ENCODE results near the gene NDRG3. TPM values are rescaled to one million over a fixed set of nuclear protein-coding genes. Genes with fewer than 3 reads are reported as not detected.

NDRG3 gene
- total RNA-seq, 1 experiment from 2014 or later = 23.6 TPM

- Mint-ChIP-seq H3K9me3 (no peaks in the 10 kb centered on the region), H3K4me1 (no peaks in the 10 kb centered on the region; a peak in 1 of 4 replicates), H3K27ac (no peak overlapping the region), H3K4me3 (no peak overlapping the region), H3K36me3 (ENCODE audit: insufficient read depth in 1 of 3, low read depth in 3 of 3) (no peaks in the 10 kb centered on the region), H3K27me3 (ENCODE audit: low read depth) (no peaks in the 10 kb centered on the region)
- H3K18ac ChIP-seq (ENCODE audit: insufficient read length, low read depth, low read length) = no peak overlapping the region
- no peaks in the 10 kb centered on the region for H3K79me2 ChIP-seq (ENCODE audit: insufficient read depth, low read length)
- no peaks in the 10 kb centered on the region for H3K9me3 ChIP-seq (ENCODE audit: control insufficient read depth, low read depth, low read length)
- no peaks in the 10 kb centered on the region for H3K27me3 ChIP-seq (ENCODE audit: insufficient read depth, low read length)
- no peak overlapping the region for H3K4me2 ChIP-seq (ENCODE audit: insufficient read depth, insufficient read length, low read length)
- H3K4me1 ChIP-seq (ENCODE audit: insufficient read depth, low read length) = no peaks in the 10 kb centered on the region
- no peak overlapping the region for H3K9ac ChIP-seq (ENCODE audit: extremely low read depth, insufficient read length, low read length)
- WGBS (ENCODE audit: extremely low coverage, insufficient read length, low lambda C conversion rate) = no CpG with 5 or more reads among the region's 5 CpGs
- H2BK120ac ChIP-seq (ENCODE audit: low read depth, low read length, poor library complexity, severe bottlenecking) = no peak overlapping the region
- no peak overlapping the region for H2AFZ ChIP-seq (ENCODE audit: low read length)
- no peak overlapping the region for H2BK5ac ChIP-seq (ENCODE audit: insufficient read length, low read length)
- H3K27ac ChIP-seq (ENCODE audit: insufficient read length, low read depth, low read length) = no peak overlapping the region
- no peak overlapping the region for H3K4ac ChIP-seq (ENCODE audit: low read depth, low read length)
- no peak overlapping the region for H4K8ac ChIP-seq (replicated peaks; ENCODE audit: insufficient read length, low read depth, low read length)
- H4K5ac ChIP-seq (ENCODE audit: insufficient read length, low read depth, low read length) = no peak overlapping the region
- H2BK20ac ChIP-seq (ENCODE audit: low read depth, low read length, poor library complexity, severe bottlenecking) = no peak overlapping the region
- DNase-seq = no peak
- no peaks in the 10 kb centered on the region for H3K23me2 ChIP-seq (ENCODE audit: insufficient read length, low read depth, low read length, poor library complexity, severe bottlenecking)
- H3K79me1 ChIP-seq (ENCODE audit: insufficient read depth, low read depth, low read length, poor library complexity, severe bottlenecking) = no peaks in the 10 kb centered on the region
- H3T11ph ChIP-seq (ENCODE audit: low read length) = no peak overlapping the region
- H2BK12ac ChIP-seq (ENCODE audit: insufficient read length, low read depth, low read length) = no peak overlapping the region
- H4K20me1 ChIP-seq (ENCODE audit: control insufficient read depth, insufficient read depth, insufficient read length) = no peaks in the 10 kb centered on the region
- no peak overlapping the region for H4K91ac ChIP-seq (ENCODE audit: insufficient read length, low read depth, low read length)
- no peak for TF ChIP-seq CTCF (conservative IDR thresholded peaks at IDR 0.05)
- H2AK5ac ChIP-seq (ENCODE audit: insufficient read length, low read length) = no peak overlapping the region
- H3K14ac ChIP-seq (ENCODE audit: insufficient read depth, low read length) = no peak overlapping the region
- no peak overlapping the region for H2BK15ac ChIP-seq (ENCODE audit: low read depth, low read length)
- H3K56ac ChIP-seq (ENCODE audit: insufficient read length, low read depth, low read length) = no peak overlapping the region
- peak overlapping the region; percentile 49 for H3K23ac ChIP-seq (ENCODE audit: insufficient read length, low read depth, low read length)
These were observed 36.8 kb downstream of the NDRG3 start for GRCh38 chr20:36709126-36709525.
